Measurements from ENCODE around the gene NECAB3.

NECAB3 gene

GRCh38 chr20:33697129-33697528 lies 22.9 kb upstream of the NECAB3 start:
- no peaks in the 10 kb centered on the region for H3K27me3 ChIP-seq (ENCODE audit: control insufficient read depth, low read length)
- H3K4me2 ChIP-seq (ENCODE audit: low read length), result no peak overlapping the region
- no peaks in the 10 kb centered on the region for H3K79me2 ChIP-seq (ENCODE audit: control insufficient read depth, low read length)
- no peak overlapping the region for H3K4me3 ChIP-seq (ENCODE audit: low read length)
- H3K9me2 ChIP-seq (replicated peaks; ENCODE audit: control insufficient read depth, low read length), result no peaks in the 10 kb centered on the region
- TF ChIP-seq CTCF (IDR thresholded peaks at IDR 0.05; ENCODE audit: low read depth, low read length, poor library complexity, severe bottlenecking), result no peak
- TF ChIP-seq EZH2phosphoT487 (IDR thresholded peaks at IDR 0.05; ENCODE audit: borderline replicate concordance, low read length), result no peak
- no peaks in the 10 kb centered on the region for H4K20me1 ChIP-seq (ENCODE audit: control insufficient read depth, insufficient read depth, low read depth, low read length)
- no peaks in the 10 kb centered on the region for H3F3A ChIP-seq (ENCODE audit: control insufficient read depth, insufficient read depth)
- no peaks in the 10 kb centered on the region for H3K4me1 ChIP-seq (ENCODE audit: control insufficient read depth, low read length)
- no peaks in the 10 kb centered on the region for H3K36me3 ChIP-seq (ENCODE audit: control insufficient read depth, low read length)
- no peaks in the 10 kb centered on the region for H3K9me3 ChIP-seq (ENCODE audit: control insufficient read depth, insufficient read depth, low read length)
- no peak overlapping the region for H3K27ac ChIP-seq (ENCODE audit: low read depth, low read length)

- Histone ChIP-seq H3K4me1 (ENCODE audit: control insufficient read depth, low read length) (no peaks in the 10 kb centered on the region), H3K9me3 (ENCODE audit: control insufficient read depth, insufficient read depth, low read length) (no peaks in the 10 kb centered on the region), H3K36me3 (ENCODE audit: control insufficient read depth, low read length) (no peaks in the 10 kb centered on the region), H4K20me1 (ENCODE audit: control insufficient read depth, insufficient read depth, low read depth, low read length) (no peaks in the 10 kb centered on the region), H3F3A (ENCODE audit: control insufficient read depth, insufficient read depth) (no peaks in the 10 kb centered on the region), H3K27ac (ENCODE audit: low read depth, low read length) (no peak overlapping the region), H3K4me2 (ENCODE audit: low read length) (no peak overlapping the region), H3K4me3 (ENCODE audit: low read length) (no peak overlapping the region), H3K9me2 (replicated peaks; ENCODE audit: control insufficient read depth, low read length) (no peaks in the 10 kb centered on the region), H3K27me3 (ENCODE audit: control insufficient read depth, low read length) (no peaks in the 10 kb centered on the region), H3K79me2 (ENCODE audit: control insufficient read depth, low read length) (no peaks in the 10 kb centered on the region)
- no peak for TF ChIP-seq EZH2phosphoT487 (IDR thresholded peaks at IDR 0.05; ENCODE audit: borderline replicate concordance, low read length)
- no peak for TF ChIP-seq CTCF (IDR thresholded peaks at IDR 0.05; ENCODE audit: low read depth, low read length, poor library complexity, severe bottlenecking)
Measured at GRCh38 chr20:33696448-33696847, 22.2 kb upstream of the NECAB3 start.

GRCh38 chr20:33694639-33695012 lies 20.4 kb upstream of the NECAB3 start:
- H4K20me1 ChIP-seq (ENCODE audit: control insufficient read depth, insufficient read depth, low read depth, low read length), result no peaks in the 10 kb centered on the region
- H3K27ac ChIP-seq (ENCODE audit: low read depth, low read length), result no peak overlapping the region
- no peaks in the 10 kb centered on the region for H3K9me2 ChIP-seq (replicated peaks; ENCODE audit: control insufficient read depth, low read length)
- H3F3A ChIP-seq (ENCODE audit: control insufficient read depth, insufficient read depth), result 0 out of 2 replicates have a peak, but pooled peaks cover 2% of the 10 kb centered on the region
- H3K4me3 ChIP-seq (ENCODE audit: low read length), result no peak overlapping the region
- TF ChIP-seq CTCF (IDR thresholded peaks at IDR 0.05; ENCODE audit: low read depth, low read length, poor library complexity, severe bottlenecking) (no peak), EZH2phosphoT487 (IDR thresholded peaks at IDR 0.05; ENCODE audit: borderline replicate concordance, low read length) (no peak)
- no peaks in the 10 kb centered on the region for H3K36me3 ChIP-seq (ENCODE audit: control insufficient read depth, low read length)
- H3K4me2 ChIP-seq (ENCODE audit: low read length), result no peak overlapping the region
- no peaks in the 10 kb centered on the region for H3K27me3 ChIP-seq (ENCODE audit: control insufficient read depth, low read length)
- no peaks in the 10 kb centered on the region for H3K9me3 ChIP-seq (ENCODE audit: control insufficient read depth, insufficient read depth, low read length)
- H3K79me2 ChIP-seq (ENCODE audit: control insufficient read depth, low read length), result no peaks in the 10 kb centered on the region
- H3K4me1 ChIP-seq (ENCODE audit: control insufficient read depth, low read length), result peaks cover 9% of the 10 kb centered on the region

Data from DOHH2 (cell line).